NCI-H2081 (cell line): ENCODE results near the gene TLE2.

Source experiments
- DNase-seq, 2 experiments: peaks; one replicate each; lab custom pipeline; 2025; lab: John Stamatoyannopoulos, UW

The TLE2 gene

DNA sequence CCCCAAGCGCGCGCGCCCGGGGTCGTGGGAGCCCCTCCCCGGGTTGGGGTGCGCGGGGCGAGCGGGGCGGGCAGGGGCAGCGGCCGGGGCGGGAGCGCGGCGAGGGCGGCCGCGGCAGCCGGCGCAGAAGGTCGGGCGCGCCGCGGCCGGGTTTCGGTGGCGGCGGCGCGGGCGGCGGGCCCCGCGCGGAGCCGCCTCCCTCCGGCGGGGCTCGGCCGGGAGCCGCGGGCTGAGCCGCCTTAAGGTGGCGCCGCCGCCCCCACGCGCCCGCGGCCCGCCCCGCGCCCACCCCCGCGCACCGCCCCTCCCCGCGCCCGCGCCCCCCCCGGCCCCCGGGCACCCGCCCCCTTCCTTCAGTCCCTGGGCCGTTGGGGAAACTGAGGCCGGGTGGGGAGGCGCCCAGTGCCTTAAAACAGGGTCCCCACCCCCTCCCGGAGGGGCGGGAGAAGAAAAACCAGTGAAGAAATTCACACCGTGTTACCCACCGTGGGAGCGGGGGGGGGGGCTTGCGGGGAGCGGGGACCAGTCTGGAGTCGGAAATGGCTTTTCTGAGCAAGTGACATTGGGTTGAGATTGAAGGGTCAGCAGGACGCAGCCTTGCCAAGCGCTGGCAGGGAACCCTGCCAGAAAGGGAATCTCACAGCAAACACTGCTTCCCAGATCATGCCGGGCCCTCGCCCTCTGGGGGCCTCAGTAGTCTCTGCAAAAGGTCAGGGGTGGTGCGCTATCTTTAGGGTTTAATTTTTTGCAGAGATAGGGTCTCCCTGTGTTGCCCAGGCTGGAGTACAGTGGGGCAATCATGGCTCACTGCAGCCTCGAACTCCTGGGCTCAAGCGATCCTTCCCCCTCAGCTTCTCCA lies at the start of gene TLE2:
Gene TLE2, minus strand, starts transcription at position 216 of the 859 bp plus-strand sequence. CDS start 376 bp downstream, outside the sequence.
- no peak for DNase-seq

DNA sequence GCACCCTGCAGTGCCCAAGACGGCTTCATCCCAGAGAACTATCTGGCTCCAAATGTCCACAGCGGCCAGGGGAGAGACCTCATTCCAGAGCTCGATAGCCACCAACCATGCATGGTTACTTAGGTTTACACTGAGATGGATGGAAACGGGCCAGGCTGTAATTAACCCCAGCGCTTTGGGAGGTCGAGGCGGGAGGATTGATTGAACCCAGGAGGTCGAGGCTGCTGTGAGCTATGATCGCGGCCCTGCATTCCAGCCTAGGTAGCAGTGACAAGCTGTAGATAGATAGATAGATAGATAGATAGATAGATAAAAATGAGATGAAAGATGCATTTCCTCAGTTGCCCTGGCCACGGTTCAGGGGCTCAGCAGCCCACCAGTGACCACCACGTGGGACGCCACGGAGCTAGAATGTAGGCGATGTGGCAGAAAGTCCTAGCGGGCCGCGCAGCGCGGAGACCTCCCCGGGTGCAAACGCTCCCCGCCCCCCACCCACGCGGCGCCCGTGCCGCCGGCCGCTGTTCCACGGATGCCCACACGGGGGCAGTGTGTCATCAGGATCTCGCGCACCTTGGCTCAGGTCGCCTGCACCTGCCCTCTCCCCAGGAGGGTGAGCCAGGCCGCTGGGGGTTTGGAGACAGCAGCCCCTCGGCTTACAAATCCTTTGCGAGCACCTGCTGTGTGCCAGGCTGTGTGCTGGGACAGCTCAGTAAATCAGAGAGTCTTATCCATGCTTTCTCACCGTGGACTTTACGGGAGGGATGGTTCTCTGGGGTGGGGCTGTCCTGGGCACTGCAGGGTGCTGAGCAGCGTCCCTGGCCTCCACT lies 46.7 kb upstream of the TLE2 start:
- DNase-seq: peak; percentile 80 to 82

DNA sequence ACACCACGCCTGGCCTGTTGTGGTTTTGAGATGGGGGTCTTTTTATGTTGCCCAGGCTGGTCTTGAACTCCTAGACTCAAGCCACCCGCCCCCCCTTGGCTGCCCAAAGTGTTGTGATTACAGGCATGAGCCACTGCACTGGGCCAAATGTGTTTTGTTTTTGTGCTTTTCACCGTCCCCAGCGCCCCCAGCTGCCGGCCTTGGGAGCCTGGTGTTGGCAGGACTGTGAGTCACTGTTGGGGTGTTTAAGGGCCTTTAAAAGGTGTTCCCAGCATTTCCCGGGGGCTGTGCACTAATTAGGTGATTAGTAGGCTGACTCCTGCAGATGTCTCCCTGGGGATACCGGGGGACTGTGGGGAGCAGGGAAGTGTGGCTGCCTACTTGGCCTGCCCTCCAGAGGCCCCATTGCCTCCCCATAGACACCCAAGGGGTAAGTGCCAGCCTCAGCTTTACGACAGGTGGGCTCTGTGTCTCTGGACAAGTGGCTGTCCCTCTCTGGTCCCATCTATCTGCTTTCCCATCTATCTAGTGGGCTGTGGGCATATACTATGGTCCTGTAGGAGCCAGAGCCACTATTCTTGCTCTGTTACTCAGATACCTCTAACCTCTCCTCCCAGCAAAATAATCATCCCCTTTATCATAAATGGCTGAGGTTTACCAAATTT lies 45.0 kb upstream of the TLE2 start:
- DNase-seq: no peak

DNA sequence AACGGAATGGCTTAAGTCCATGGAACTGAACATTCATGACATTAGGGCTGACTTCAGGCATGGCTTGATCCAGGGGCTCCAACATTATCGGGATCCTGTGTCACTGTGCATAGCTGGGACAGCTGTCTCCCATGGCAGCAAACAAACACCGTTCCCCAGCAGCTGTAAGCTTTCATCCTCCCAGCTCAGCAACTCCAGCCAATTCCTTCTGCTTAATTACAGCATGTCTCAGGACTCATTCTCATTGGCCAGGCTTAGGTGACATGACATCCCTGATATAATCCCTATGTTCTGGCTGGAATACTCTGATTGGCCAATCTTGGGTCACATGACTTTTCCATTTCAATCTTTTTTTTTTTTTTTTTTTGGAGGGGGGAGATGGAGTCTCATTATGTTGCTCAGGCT lies 44.1 kb upstream of the TLE2 start:
- DNase-seq: peak; percentile 84 to 95

DNA sequence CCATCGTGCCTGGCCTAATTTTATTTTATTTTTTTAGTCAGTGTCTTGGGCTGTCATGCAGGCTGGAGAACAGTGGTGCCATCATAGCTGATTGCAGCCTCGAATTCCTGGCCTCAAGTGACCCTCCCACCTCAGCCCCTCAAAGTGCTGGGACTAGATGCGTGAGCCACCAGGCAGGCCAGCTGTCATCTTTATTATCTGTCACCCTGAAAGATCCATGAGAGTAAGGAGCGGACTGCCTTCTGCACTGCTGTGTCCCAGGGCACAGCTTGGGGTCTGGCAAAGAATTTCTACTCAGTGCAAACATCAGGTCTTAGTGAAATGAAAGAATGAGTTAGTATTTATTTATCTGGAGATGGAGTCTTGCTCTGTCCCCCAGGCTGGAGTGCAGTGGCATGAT lies 42.7 kb upstream of the TLE2 start:
- DNase-seq: no peak

DNA sequence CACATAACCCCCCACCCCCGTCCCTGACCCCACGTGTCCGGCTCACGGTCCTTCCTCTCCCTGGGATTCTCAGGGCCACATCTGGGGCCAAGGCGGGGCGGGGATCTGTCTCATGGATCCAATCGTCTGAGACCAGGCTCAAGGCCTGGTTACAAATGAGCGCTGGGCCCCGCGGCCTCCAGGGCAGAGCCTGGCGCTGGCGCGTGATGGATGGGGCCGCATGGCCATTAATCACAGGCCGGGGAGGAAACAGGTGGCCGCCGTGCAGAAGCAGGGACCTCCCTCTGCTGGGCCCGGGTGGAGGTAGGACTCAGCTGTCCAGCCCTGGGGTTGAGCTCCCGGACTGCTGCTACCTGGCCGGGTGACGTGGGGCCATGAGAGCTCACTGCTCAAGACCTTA lies 39.0 kb upstream of the TLE2 start:
- peak; percentile 78 to 86 for DNase-seq

DNA sequence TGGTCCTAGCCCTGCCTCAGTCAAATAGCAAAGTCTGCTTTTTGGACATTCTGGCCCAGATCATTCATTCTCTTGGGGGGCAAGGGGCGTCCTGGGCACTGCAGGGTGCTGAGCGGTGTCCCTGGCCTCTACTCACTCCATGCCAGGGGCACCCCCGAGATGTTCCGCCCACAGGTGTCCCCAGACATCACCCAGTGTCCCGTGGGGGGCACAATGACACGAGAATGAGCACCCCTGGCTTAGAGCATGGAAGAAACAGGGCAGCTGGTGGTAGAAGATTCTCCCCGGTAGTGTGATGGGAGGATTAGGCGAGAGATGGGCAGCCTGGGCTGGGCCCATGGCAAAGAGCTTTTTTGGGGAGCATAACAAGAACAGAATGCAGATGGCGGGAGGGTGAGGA lies 38.5 kb upstream of the TLE2 start:
- no peak for DNase-seq

DNA sequence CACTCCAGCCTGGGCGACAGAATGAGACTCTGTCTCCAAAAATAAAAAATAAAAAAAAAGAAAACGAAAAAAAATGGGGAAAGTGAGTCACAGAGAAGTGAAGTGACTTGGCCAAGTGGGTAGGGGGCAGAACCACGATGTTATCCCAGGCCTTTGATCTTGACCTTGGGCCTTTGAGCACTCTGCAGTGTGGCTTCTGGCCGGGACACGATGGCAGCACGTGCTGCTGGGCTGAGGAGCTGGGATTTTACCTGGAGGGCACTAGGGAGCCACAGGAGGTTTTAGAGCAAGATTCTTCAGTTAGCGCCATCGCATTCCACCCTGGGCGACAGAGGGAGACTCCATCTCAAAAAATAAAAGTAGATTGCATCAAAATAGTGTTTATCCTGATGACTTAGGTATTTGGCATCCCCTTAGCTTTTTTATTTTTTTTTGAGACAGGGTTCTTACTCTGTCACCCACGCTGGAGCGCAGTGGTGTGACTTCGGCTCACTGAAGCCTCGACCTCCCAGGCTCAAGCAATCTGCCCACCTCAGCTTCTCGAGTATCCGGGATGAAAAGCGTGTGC lies 37.5 kb upstream of the TLE2 start:
- DNase-seq: no peak

DNA sequence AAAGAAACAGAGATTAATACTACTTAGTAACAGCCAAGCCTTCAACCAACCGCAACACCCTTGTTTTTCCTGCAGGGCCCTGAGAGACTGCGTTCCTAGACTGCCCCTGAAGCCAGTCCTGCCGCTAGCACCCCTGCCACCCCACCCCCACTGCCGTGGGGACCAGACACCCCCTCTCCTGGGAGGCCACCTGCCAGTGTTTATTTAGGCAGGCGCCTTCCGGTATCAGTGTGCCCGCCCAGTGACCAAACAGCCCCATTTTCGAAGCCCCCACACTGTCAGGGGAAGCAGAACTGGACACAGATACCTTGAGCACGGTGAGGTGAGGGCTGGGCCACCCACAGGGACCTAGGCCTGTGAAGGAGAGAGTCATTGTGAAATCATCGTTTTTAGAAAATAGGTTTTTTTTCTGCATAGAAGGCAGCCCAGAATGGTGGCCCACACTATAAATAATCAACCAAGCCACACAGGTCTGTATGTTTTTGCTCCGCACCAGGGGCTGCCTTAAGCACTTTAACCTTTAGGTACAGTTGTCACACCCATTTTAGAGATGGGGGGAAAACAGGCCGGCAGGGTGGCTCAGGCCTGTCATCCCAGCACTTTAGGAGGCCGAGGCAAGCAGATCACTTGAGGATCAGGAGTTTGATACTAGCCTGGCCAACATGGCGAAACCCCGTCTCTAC lies 36.7 kb upstream of the TLE2 start:
- DNase-seq: peak; percentile 66 to 80

DNA sequence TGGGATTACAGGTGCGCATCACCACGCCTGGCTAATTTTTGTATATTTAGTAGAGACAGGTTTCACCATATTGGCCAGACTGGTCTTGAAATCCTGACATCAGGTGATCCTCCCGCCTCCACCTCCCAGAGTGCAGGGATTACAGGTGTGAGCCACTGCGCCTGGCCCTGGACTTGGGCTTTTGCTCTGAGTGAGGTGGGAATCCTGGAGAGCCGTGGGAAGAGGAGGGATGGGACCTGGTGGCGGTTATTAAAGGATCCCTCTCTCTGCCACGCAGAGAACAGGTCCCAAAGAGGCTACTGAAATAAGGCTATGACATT lies 34.9 kb upstream of the TLE2 start:
- DNase-seq: no peak

DNA sequence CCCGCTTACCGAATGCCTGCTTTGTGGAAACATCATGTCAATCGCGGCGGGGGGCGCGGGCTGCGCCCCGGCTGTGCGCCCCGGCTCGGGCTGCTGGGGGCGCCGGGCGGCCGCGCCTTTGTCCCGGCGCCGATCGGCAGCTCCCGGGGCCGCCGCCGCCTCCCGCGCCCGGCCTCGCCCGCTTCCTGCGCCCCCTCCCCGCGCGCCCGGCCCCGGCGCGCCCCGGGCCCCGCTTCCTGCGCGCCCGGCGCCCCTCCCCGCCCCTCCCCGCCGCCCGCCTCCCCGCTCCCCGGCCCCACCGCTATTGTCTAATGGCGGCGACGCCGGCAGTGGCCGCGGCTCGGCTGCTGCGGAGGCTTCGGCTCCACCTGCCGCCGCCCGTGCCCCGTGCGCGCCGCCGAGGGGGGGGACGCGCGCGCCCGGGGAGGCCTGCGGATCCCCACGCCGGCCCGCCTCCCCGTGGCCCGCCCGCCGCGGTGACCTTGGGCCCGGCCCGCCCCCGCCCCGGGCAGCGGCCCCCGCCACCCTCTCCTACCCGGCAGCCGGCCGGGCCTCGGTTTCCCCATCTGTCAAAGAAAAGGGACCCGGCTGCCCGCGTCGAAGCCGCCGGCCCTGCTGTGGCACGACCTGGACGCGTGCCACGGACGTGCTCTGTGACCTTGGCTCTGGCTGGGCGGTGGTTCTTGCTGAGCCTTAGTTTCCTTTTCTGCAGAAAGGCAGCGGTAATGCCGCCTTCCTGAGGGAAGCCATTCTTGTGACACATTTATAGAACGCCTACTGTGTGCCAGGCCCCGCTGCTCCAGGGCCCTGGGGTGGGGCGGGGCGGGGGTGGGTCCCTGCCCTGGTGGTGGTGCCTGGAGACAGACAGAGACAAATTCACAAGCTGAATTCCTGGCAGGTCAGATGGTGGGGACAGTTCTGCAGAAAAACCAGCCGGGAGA lies 33.4 kb upstream of the TLE2 start, which contains the start of gene TLE5:
Gene TLE5, minus strand, starts transcription at position 331 of the 941 bp plus-strand sequence. Its CDS starts 295 bp downstream, at position 36.
- peak; percentile 68 to 73 for DNase-seq

DNA sequence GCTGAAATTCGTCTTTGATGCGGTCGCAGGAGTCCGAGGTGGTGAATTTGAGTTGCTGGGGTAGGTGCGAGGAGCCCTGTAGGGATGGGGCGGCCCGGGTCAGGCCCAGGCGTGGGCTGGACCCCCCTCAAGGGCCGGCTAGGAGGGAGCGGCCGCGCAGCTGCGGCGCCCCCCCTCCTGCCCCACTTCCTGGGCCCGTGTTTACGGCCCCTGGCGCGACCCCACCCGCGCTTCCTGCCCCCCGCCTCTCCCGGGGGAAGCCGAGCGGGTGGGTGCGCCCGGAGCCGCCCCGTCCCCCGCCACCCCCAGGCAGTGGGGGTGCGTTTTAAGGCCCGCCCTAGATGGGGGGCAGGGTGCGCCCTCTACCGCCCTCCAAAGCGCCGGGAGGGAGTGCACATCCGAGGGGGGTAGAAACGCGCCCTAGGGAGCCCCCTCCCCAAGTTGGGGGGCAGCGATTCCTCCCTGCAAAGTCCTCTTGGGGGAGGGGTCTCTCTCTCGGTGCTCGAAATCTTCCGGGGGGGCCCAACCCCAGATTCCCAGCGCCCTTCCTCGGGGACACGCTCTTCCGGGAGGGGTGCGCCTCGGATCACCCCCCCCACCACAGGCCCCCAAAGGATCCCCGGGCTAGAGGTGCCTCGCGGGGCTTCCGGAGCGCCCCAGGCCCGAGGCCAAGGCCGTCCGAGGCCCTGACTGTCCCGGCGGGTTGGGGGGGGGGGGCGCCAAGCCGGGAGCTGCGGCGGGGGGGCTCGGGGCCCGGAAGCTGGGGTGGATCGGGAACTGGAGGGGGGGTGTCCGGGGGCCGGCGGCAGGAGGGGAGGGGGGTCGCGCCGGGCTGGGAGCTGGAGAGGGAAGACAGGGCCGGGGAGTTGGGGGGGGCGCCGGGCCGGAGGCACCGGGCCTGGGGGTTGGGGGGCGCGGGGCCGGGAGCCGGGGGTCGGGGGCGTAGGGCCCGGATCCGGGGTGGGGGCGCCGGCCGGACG lies 32.4 kb upstream of the TLE2 start:
- peak; percentile 73 to 81 for DNase-seq

DNA sequence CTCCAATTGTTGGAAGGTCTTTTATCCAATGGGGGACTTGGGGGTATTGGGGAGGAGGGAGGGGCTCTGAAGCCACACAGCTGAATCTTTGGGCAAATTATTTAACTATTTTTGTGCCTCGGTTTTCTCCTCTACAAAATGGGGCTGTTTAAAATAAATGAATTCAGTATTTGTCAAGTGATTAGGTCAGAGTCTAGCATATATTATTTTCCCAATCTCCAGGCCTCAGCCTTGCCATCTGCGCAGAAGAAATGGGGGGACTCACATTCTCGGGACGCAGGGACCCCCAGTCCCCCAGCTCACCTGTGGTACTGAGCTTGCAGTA lies 31.7 kb upstream of the TLE2 start:
- no peak for DNase-seq

DNA sequence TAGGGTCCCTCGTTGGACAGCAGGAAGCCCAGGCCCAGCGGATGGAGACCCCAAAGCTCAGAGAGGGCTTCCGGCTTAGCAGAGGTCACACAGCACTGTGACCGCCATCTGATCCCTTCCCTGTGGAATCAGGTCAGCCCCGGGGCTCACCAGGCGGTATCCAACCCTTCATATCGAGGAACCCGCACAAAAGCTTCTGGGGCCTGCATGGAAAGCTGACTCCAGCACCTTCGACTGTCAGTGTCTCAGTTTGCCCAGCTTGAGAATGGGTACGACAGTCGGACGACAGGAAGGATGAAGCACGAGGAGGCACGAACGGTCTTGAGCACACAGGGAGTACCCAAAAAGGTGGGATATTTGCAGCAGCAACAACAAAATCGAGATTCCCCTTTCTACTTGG lies 30.6 kb upstream of the TLE2 start:
- no peak for DNase-seq

DNA sequence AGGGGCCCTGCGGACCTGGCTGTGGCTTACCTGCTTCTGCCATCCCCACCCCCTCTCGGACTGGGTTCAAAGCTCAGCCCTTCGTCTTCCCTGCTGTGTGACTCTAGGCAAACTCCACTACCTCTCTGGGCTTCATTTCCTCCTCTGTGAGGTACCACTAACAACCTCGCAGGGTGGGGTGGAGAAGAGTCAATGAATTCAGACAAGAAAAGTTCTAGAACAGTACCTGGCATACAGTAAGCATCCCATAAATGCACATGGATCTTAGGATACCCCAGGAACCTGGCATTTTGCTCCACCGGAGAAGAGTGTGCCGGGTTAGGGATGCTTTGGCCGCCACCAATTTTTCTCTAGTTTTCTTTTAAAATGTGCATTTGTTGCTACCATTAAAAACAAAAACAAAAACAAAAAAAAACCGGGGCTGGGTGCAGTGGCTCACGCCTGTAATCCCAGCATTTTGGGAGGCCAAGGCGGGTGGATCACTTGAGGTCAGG lies 29.8 kb upstream of the TLE2 start:
- no peak for DNase-seq

DNA sequence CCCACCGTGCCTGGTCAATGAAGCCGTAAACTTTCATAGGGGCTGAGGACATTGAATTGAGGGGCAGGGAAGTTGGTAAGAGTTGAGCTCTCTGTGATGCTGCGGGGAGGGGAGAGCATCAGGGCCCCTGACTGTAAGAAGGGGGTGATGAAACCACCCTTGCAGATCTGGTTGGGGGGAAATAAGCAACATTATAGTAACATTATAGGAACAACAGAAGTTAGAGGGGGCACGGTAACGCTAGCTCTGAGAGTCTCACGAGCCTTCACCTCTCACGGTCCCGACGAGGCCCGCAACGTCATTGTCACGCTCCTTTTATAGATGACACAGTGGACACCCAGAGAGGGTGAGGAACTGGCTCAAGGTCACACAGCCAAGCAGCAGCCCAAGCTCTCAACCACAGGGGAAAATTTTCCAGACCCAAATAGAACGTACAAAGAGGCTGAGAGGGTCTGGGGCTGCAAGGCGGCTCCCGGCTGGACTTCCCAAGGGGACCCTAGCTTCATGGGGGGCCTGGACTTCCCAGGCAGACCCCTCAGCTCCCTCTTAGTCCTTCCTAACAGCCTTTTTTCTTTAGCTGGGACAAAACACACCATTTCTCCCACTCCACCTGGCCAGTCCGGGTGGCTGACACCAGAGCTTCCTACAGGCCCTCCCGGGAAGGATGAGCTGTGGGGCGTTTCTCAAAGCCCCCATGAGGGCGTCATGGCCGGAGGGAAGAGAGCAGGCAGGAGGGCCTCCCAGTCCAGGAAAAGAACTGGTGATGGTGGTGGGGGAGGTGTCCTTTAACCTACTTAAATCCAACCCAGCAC lies 29.1 kb upstream of the TLE2 start:
- DNase-seq: no peak

DNA sequence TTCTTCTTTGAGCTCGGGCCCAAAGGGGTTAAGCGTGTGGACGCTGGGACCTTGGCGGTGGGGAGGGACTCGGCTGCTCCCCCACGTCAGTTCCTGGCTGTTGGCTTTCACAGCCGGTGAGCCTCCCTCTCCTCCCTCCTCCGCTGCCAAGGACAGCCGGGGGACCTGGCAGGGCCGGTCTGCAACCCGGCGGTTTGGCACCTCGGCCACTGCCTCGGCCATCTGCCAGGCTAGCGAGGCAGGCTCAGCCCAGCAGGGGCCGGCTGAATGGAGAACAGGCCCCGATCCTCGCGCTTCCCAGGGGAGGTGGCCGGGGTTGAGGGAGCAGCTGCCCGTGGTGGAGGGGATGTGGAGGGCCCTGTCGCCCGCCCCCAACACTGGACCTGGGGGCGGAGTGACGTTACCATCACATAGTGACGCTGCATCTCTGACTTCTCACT lies 28.2 kb upstream of the TLE2 start:
- peak; percentile 72 to 90 for DNase-seq

DNA sequence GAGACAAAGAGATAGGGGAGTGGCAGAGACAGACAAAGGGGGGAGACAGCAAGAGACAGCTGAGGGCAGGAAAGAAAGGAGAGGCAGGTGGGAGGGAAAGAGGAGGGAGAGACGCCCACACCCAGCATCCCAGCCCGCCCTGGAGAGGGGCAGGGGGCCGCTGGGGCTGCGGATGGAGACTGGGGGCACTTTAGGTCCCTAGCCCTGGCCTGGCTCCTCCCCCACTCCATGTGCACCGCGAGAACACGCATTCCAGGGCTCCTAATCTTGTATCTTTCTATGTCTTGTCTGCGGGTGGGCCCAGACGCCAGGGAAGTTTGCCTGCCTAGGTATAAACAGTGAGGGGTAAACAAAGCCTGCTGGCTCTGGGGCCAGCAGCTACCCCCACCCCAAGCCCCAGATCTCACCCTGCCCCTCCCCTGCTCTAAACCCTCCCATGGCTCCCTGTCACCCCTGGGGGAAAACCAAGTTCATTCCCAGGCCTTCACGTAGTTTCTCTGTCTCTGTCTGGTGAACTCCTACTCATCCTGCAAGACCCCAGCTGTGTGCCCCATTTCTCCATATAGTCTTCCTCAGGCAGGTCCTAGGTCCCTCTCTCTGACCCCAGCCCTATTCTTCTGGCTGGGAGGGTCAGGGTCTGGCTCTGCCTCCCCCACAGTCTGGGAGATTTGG lies 27.5 kb upstream of the TLE2 start:
- DNase-seq: peak; percentile 86 to 87
